OCI-LY3 (cell line): ENCODE measurements around the gene RNF112.

Experiments
- H2AFZ ChIP-seq: fragments of 200-600, 300-600 bp; shearing (Covaris generic); 2 replicates; pipeline ENCODE4 v1.6.0; 2014; ENCODE audit warnings: antibody characterized with exemption, low read depth, low read length
- H3K27ac ChIP-seq: fragments of 200-600, 300-600 bp; sonication (generic); 2 replicates; pipeline ENCODE4 v1.5.1; 2014; ENCODE audit warnings: mild to moderate bottlenecking, low read length, moderate library complexity, mixed read lengths
- H3K27me3 ChIP-seq: fragments of 200-600, 300-600 bp; sonication (generic); 2 replicates; pipeline ENCODE4 v1.6.1; 2014; ENCODE audit warnings: low read depth, low read length, mixed read lengths
- H3K36me3 ChIP-seq: fragments of 200-600, 300-600 bp; sonication (generic); replicated peaks from 2 replicates; pipeline ENCODE3; 2014; ENCODE audit warnings: low read depth, low read length, mixed read lengths
- H3K4me1 ChIP-seq: fragments of 300-600, 200-600 bp; sonication (generic); 2 replicates; pipeline ENCODE4 v1.6.1; 2014; ENCODE audit warnings: low read length, mixed read lengths
- H3K4me2 ChIP-seq: fragments of 200-600, 300-600 bp; sonication (generic); 2 replicates; pipeline ENCODE4 v1.6.1; 2014; ENCODE audit warnings: low read length, mixed read lengths
- H3K4me3 ChIP-seq: fragments of 300-600, 200-600 bp; sonication (generic); 2 replicates; pipeline ENCODE4 v1.5.1; 2014; ENCODE audit warnings: antibody characterized with exemption, mild to moderate bottlenecking, low read length, moderate library complexity
- H3K79me2 ChIP-seq: fragments of 300-600, 200-600 bp; shearing (Covaris generic); 2 replicates; pipeline ENCODE4 v1.6.1; 2014; ENCODE audit warnings: mild to moderate bottlenecking, low read length, mixed read lengths
- H3K9ac ChIP-seq: fragments of 300-600, 200-600 bp; shearing (Covaris generic); 2 replicates; pipeline ENCODE4 v1.6.0; 2014; ENCODE audit warnings: mild to moderate bottlenecking, low read length, moderate library complexity
- H3K9me3 ChIP-seq: fragments of 200-600, 300-600 bp; shearing (Covaris generic); 2 replicates; pipeline ENCODE4 v1.6.1; 2014; ENCODE audit warnings: low read length, mixed read lengths; ENCODE audit not compliant: insufficient read depth
- H4K20me1 ChIP-seq: fragments of 200-600, 300-600 bp; sonication (generic); 2 replicates; pipeline ENCODE4 v1.6.1; 2016; ENCODE audit warnings: low read length, mixed read lengths; ENCODE audit not compliant: insufficient read depth
- CTCF ChIP-seq: fragments of 200-600, 300-600 bp; sonication (generic); IDR thresholded peaks from 2 replicates; pipeline ENCODE4 v1.5.1; 2014; ENCODE audit warnings: antibody characterized with exemption, low read length, low read depth
- EZH2phosphoT487 ChIP-seq: fragments of 200-600 bp; shearing (Covaris generic); IDR thresholded peaks from 2 replicates; pipeline ENCODE4 v1.6.1; 2018; ENCODE audit warnings: antibody characterized with exemption, mixed run types, low read depth

Gene RNF112

GRCh38 chr17:19409509-19409908 is 1.5 kb upstream of the RNF112 start:
- no peak overlapping the region for H3K4me2 ChIP-seq
- H3K9ac ChIP-seq, result no peak overlapping the region
- no peak overlapping the region for H3K4me3 ChIP-seq
- no peak overlapping the region for H3K27ac ChIP-seq
- no peaks in the 10 kb centered on the region for H3K79me2 ChIP-seq
- no peak for TF ChIP-seq CTCF
- no peak for TF ChIP-seq EZH2phosphoT487
- no peaks in the 10 kb centered on the region for H3K27me3 ChIP-seq
- no peaks in the 10 kb centered on the region for H3K9me3 ChIP-seq
- no peak overlapping the region for H2AFZ ChIP-seq
- no peaks in the 10 kb centered on the region for H3K36me3 ChIP-seq
- H3K4me1 ChIP-seq, result no peaks in the 10 kb centered on the region
- no peaks in the 10 kb centered on the region for H4K20me1 ChIP-seq

GRCh38 chr17:19410091-19410490 is 941 bp upstream of the RNF112 start:
- Histone ChIP-seq H3K9ac (no peak overlapping the region), H3K4me2 (no peak overlapping the region), H3K27ac (no peak overlapping the region), H3K27me3 (no peaks in the 10 kb centered on the region), H3K9me3 (no peaks in the 10 kb centered on the region), H3K4me3 (no peak overlapping the region), H3K79me2 (no peaks in the 10 kb centered on the region), H3K4me1 (no peaks in the 10 kb centered on the region), H2AFZ (no peak overlapping the region), H4K20me1 (no peaks in the 10 kb centered on the region), H3K36me3 (no peaks in the 10 kb centered on the region)
- no peak for TF ChIP-seq CTCF
- TF ChIP-seq EZH2phosphoT487, result no peak

GRCh38 chr17:19411631-19412030 is 599 bp downstream of the RNF112 start:
- Histone ChIP-seq H3K9me3 (no peaks in the 10 kb centered on the region), H3K4me2 (no peak overlapping the region), H2AFZ (no peak overlapping the region), H4K20me1 (no peaks in the 10 kb centered on the region), H3K4me3 (no peak overlapping the region), H3K4me1 (no peaks in the 10 kb centered on the region), H3K79me2 (no peaks in the 10 kb centered on the region), H3K27ac (no peak overlapping the region), H3K9ac (no peak overlapping the region), H3K27me3 (no peaks in the 10 kb centered on the region), H3K36me3 (no peaks in the 10 kb centered on the region)
- TF ChIP-seq EZH2phosphoT487 (no peak), CTCF (no peak)

- no peak overlapping the region for H3K4me2 ChIP-seq
- H3K36me3 ChIP-seq, result no peaks in the 10 kb centered on the region
- TF ChIP-seq EZH2phosphoT487 (no peak), CTCF (no peak)
- H3K27ac ChIP-seq, result no peak overlapping the region
- H3K4me1 ChIP-seq, result no peaks in the 10 kb centered on the region
- no peak overlapping the region for H3K9ac ChIP-seq
- no peaks in the 10 kb centered on the region for H3K27me3 ChIP-seq
- no peak overlapping the region for H3K4me3 ChIP-seq
- H3K79me2 ChIP-seq, result no peaks in the 10 kb centered on the region
- H4K20me1 ChIP-seq, result no peaks in the 10 kb centered on the region
- H3K9me3 ChIP-seq, result no peaks in the 10 kb centered on the region
- no peak overlapping the region for H2AFZ ChIP-seq
Measured at GRCh38 chr17:19412510-19412909, 1.5 kb downstream of the RNF112 start.
